A673 (cell line): ENCODE measurements around the gene TMBIM1. TPM values are rescaled to one million over a fixed set of nuclear protein-coding genes. Genes with fewer than 3 reads are reported as not detected.
A peak's percentile ranks its signal among the peaks of the same experiment; 100 is the strongest.

Experiments used
- BruUV-seq: library from RNA; stranded (reverse); fragments of 400-500 nt; replicated peaks from 2 replicates; lab custom pipeline; 2021; lab: Mats Ljungman, UMichigan
- CTCF ChIA-PET: fragments of 300-600 bp; sonication (Branson Sonifier 250); formaldehyde crosslinking; loops from one replicate; lab custom pipeline; 2022; ENCODE audit warnings: antibody characterized with exemption; lab: Charles Lee
- POLR2A ChIA-PET: fragments of 300-600 bp; sonication (Branson Sonifier 250); formaldehyde crosslinking; loops from one replicate; lab custom pipeline; 2022; ENCODE audit warnings: antibody characterized with exemption; ENCODE audit not compliant: low non-redundant PET; lab: Charles Lee
- DNase-seq: peaks from one replicate; pipeline ENCODE4 v3.0.0-alpha.2; 2015; ENCODE audit warnings: low spot score
- H3K27ac ChIP-seq: fragments of 200-600 bp; sonication (generic); 2 replicates; pipeline ENCODE4 v1.5.1; 2016; ENCODE audit warnings: mixed run types, low read depth, mild to moderate bottlenecking, mixed read lengths, antibody characterized with exemption, low read length; ENCODE audit not compliant: poor library complexity, severe bottlenecking
- H3K27me3 ChIP-seq: fragments of 200-600 bp; sonication (generic); replicated peaks from 2 replicates; pipeline ENCODE4 v1.6.1; 2017; ENCODE audit warnings: mixed run types, low read depth, mild to moderate bottlenecking, mixed read lengths, antibody characterized with exemption, low read length; ENCODE audit not compliant: insufficient read depth, poor library complexity
- H3K36me3 ChIP-seq: fragments of 200-600 bp; sonication (generic); 2 replicates; pipeline ENCODE4 v1.6.1; 2016; ENCODE audit warnings: mixed run types, mild to moderate bottlenecking, mixed read lengths, antibody characterized with exemption, low read length; ENCODE audit not compliant: insufficient read depth, poor library complexity, severe bottlenecking
- H3K4me1 ChIP-seq: fragments of 200-600 bp; sonication (generic); 2 replicates; pipeline ENCODE4 v1.6.1; 2017; ENCODE audit warnings: mixed run types, mild to moderate bottlenecking, mixed read lengths, antibody characterized with exemption, low read length; ENCODE audit not compliant: insufficient read depth, poor library complexity, severe bottlenecking
- H3K4me3 ChIP-seq: fragments of 200-600 bp; sonication (generic); 2 replicates; pipeline ENCODE4 v1.5.1; 2016; ENCODE audit warnings: low read depth, mixed run types, mild to moderate bottlenecking, mixed read lengths, low read length; ENCODE audit not compliant: poor library complexity, severe bottlenecking
- H3K9me3 ChIP-seq: fragments of 200-600 bp; sonication (generic); 2 replicates; pipeline ENCODE4 v1.6.1; 2016; ENCODE audit warnings: mixed run types, low read depth, mild to moderate bottlenecking, mixed read lengths, antibody characterized with exemption, low read length; ENCODE audit not compliant: poor library complexity, severe bottlenecking
- EZH2 ChIP-seq: fragments of 200-600 bp; sonication (generic); IDR thresholded peaks from 2 replicates; pipeline ENCODE4 v1.6.1; 2017; ENCODE audit warnings: borderline replicate concordance, low read depth, mild to moderate bottlenecking, mixed read lengths, antibody characterized with exemption, low read length; ENCODE audit not compliant: poor library complexity, severe bottlenecking
- intact Hi-C: fragments of 100-400 bp; cut with micrococcal nuclease; formaldehyde crosslinking; loops from one replicate; pipeline ENCODE4 v1.10.0; 2022; ENCODE audit not compliant: unreplicated experiment
- total RNA-seq: library from RNA; stranded (reverse); gene quantifications from 2 replicates; pipeline ENCODE4 v1.2.3, GENCODE V29; 2021
- TF ChIP-seq, protein P1 (sequence below): fragments of 300-800, 200-600 bp; sonication (generic); conservative IDR thresholded peaks from 2 replicates; pipeline ENCODE4 v1.5.1; 2017; ENCODE audit warnings: low read depth, mild to moderate bottlenecking, antibody characterized with exemption, low read length, moderate library complexity, mixed read lengths

TMBIM1 gene
- total RNA-seq, 1 experiment from 2014 or later, result 43.9 TPM

DNA sequence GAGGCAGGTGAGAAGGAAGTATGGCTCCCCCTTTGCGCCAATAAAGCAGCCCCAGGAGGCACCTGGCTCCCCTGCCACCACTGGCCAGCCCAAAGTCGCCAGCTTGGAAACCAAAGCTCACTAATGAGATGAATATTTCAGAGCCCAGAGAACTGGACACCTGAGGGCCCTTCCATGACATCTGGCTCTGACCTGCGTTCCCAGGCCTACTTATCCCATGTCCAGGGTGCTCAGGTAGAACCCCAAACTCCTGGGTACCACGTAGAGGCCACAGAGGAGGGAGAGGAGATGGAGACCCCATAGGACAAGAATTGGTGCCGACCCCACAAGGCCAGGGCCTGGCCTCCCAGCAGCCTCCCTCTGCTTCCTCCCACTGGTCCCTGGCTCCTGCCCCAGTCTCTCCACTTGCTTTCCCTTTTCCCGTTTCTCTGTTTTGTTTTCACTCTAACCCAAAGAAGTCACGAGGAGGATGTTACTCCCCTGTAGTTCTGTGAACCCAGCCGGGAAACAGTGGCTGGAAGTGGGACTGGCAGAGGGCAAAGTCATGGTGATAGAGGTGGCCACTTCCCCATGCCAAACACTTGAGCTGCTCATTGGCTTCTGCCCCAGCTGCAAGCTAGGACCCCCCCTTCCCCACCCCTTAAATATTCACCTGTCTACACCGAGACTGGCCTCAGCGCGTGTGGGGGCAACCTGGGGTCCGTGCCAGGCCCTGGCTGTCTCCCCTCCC, 820 bp downstream of the TMBIM1 start:
- ChIA-PET CTCF (interaction anchor here (0.6 to 1.2 kb wide), 2 partner anchors 19 to 1121 kb away, joined by 4 to 8 read pairs; no protein-coding TSS in a partner anchor), POLR2A (no interaction called here)
- Histone ChIP-seq H3K27me3 (no peaks in the 10 kb centered on the region), H3K27ac (peak overlapping the region; percentile 84), H3K4me3 (peak overlapping the region; percentile 82), H3K36me3 (no peaks in the 10 kb centered on the region), H3K9me3 (no peaks in the 10 kb centered on the region), H3K4me1 (peaks cover 32% of the 10 kb centered on the region)
- no TSS peak for BruUV-seq
- intact Hi-C loops, result loop anchor here (2.0 to 5.0 kb wide), 2 partner anchors 103 to 356 kb away; no protein-coding TSS in a partner anchor
- TF ChIP-seq, protein P1, sequence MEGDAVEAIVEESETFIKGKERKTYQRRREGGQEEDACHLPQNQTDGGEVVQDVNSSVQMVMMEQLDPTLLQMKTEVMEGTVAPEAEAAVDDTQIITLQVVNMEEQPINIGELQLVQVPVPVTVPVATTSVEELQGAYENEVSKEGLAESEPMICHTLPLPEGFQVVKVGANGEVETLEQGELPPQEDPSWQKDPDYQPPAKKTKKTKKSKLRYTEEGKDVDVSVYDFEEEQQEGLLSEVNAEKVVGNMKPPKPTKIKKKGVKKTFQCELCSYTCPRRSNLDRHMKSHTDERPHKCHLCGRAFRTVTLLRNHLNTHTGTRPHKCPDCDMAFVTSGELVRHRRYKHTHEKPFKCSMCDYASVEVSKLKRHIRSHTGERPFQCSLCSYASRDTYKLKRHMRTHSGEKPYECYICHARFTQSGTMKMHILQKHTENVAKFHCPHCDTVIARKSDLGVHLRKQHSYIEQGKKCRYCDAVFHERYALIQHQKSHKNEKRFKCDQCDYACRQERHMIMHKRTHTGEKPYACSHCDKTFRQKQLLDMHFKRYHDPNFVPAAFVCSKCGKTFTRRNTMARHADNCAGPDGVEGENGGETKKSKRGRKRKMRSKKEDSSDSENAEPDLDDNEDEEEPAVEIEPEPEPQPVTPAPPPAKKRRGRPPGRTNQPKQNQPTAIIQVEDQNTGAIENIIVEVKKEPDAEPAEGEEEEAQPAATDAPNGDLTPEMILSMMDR, result no peak
- TF ChIP-seq EZH2, result no peak
- DNase-seq, result no peak

DNA sequence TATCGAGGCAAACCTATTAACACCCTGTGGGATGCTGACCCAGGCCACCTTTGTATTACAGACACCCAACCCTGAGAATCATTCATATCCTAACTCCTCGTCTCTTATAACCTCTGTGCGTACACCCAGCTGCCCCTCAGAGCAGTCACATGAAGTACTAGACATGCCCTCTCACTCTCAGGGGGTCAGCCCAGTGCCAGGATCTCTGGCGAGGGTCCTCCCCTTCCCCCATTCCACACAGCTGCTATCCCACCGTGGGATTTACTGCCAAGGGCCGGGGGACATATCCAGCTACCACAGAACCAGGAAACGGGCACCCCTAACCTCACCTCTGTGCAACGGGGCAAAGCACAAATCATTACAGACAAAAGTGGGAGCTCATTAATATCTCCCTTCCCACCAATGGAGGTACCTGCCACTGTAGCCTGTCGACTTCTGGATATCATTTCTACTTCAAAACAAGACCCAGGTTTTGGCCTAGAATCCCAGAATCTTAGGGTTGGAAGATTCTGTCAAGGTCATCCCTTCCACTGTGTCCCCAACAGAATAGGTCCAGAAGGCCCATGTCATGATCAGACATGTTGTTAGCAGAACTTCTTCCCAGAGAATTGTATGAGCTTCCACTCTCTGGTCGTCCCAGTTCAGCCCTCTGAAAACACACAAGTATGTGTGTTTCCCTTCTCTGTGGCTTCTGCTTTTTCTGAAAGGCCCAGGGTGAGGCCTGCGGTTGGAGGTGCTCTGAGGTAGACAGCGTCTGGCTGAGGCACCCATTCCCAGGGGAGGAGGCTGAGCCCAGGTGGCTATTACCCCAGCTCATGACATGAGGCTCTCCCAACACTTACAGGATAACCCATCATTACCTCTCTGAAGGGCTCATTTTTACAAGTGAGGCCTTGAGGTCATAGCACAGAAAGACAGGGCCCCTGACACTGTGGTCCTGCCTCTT, 1.7 kb downstream of the TMBIM1 start:
- POLR2A ChIA-PET, result no interaction called here
- intact Hi-C loops, result loop anchor here (5.0 kb wide), 1 partner anchor 357 kb away; no protein-coding TSS in a partner anchor

More for the DNA sequence above, 1.7 kb downstream of the TMBIM1 start:
- BruUV-seq, result TSS peak; percentile 23
- no peak for TF ChIP-seq EZH2
- TF ChIP-seq, protein P1, result no peak
- Histone ChIP-seq H3K27ac (peak overlapping the region; percentile 14), H3K4me3 (no peak overlapping the region), H3K9me3 (no peaks in the 10 kb centered on the region), H3K4me1 (peaks cover 41% of the 10 kb centered on the region), H3K27me3 (no peaks in the 10 kb centered on the region), H3K36me3 (no peaks in the 10 kb centered on the region)
- no peak for DNase-seq
- CTCF ChIA-PET, result interaction anchor here (0.6 to 1.2 kb wide), 4 partner anchors 18 to 1122 kb away, joined by 3 to 8 read pairs (median 4); no protein-coding TSS in a partner anchor
